HG02759 (cell line): ENCODE results near the gene LGALS3BP.
"Not testable (repeated sequence)": the region's sequence is repeated elsewhere in the genome, so short reads cannot be mapped to it uniquely, and the experiment has no call there.

ENCODE experiments used
- ATAC-seq: cut with Tn5 transposase; IDR thresholded peaks from one replicate; pipeline ENCODE4 v1.9.1; 2021; ENCODE audit warnings: mild to moderate bottlenecking, moderate library complexity; ENCODE audit not compliant: unreplicated experiment

The LGALS3BP gene

GRCh38 chr17:78946131-78946530 is 33.6 kb downstream of the LGALS3BP start:
- no peak for ATAC-seq

GRCh38 chr17:78945455-78945854 is 34.3 kb downstream of the LGALS3BP start:
- not testable (repeated sequence) for ATAC-seq

- no peak for ATAC-seq
Measured at GRCh38 chr17:78944956-78945355, 34.8 kb downstream of the LGALS3BP start.

GRCh38 chr17:78944026-78944425 is 35.7 kb downstream of the LGALS3BP start:
- no peak for ATAC-seq

GRCh38 chr17:78940708-78941107 is 39.0 kb downstream of the LGALS3BP start:
- no peak for ATAC-seq

- ATAC-seq: no peak
Measured at GRCh38 chr17:78940258-78940657, 39.5 kb downstream of the LGALS3BP start.

- ATAC-seq: no peak
Measured at GRCh38 chr17:78939615-78940014, 40.1 kb downstream of the LGALS3BP start.

- no peak for ATAC-seq
Measured at GRCh38 chr17:78937561-78937960, 42.2 kb downstream of the LGALS3BP start.

GRCh38 chr17:78935419-78936323 is 44.1 kb downstream of the LGALS3BP start:
- no peak for ATAC-seq

GRCh38 chr17:78934681-78935418 is 44.9 kb downstream of the LGALS3BP start:
- no peak for ATAC-seq

- no peak for ATAC-seq
Measured at GRCh38 chr17:78933959-78934568, 45.7 kb downstream of the LGALS3BP start.

- ATAC-seq: no peak
Measured at GRCh38 chr17:78933025-78933958, 46.4 kb downstream of the LGALS3BP start.

- ATAC-seq: no peak
Measured at GRCh38 chr17:78929908-78930775, 49.6 kb downstream of the LGALS3BP start.

- ATAC-seq: no peak
Measured at GRCh38 chr17:78925662-78926555, 53.8 kb downstream of the LGALS3BP start.

- ATAC-seq: no peak
Measured at GRCh38 chr17:78925234-78925633, 54.5 kb downstream of the LGALS3BP start, which contains the start of gene TIMP2. Gene TIMP2 (minus strand): TSS chr17:78925387. CDS start chr17:78925088, 299 bp downstream.

- ATAC-seq: no peak
Measured at GRCh38 chr17:78924481-78925151, 55.1 kb downstream of the LGALS3BP start.

- ATAC-seq: no peak
Measured at GRCh38 chr17:78923660-78924453, 55.9 kb downstream of the LGALS3BP start.
